A549 (cell line): Measurements from ENCODE around the gene FANCC.

Experiments
- CHD2 ChIP-seq: fragments of 150-350 bp; IDR thresholded peaks from 2 replicates; pipeline ENCODE4 v1.6.1; 2014; ENCODE audit warnings: low read length; ENCODE audit not compliant: partially characterized antibody
- CTCF ChIP-seq: fragments of >200 bp; sonication (Bioruptor Twin); formaldehyde crosslinking; IDR thresholded peaks from 3 replicates; pipeline ENCODE4 v1.5.1; 2016
- KDM5A ChIP-seq: fragments of 200-600 bp; sonication (generic); IDR thresholded peaks from 2 replicates; pipeline ENCODE4 v1.6.1; 2016; ENCODE audit warnings: antibody characterized with exemption, mild to moderate bottlenecking
- SREBF2 ChIP-seq: fragments of 450-650 bp; IDR thresholded peaks from 2 replicates; pipeline ENCODE4 v1.6.1; 2014; ENCODE audit warnings: mild to moderate bottlenecking, moderate library complexity

- TF ChIP-seq KDM5A (no peak), CTCF (no peak), SREBF2 (no peak), CHD2 (no peak)
Observed at GRCh38 chr9:95091601-95092261, 225.8 kb downstream of the FANCC start.
